ENCODE measurements around the gene PCDHB11. TPM values are rescaled to one million over a fixed set of nuclear protein-coding genes. Genes with fewer than 3 reads are reported as not detected.

The PCDHB11 gene
- total RNA-seq (2013), result not detected
- polyA plus RNA-seq (not detected), polyA minus RNA-seq (not detected in 2 replicates), total RNA-seq (0 to 0.48 (median 0) reads per million in 11 experiments)

- Mint-ChIP-seq H3K36me3 (no peaks in the 10 kb centered on the region), H3K9me3 (peaks cover 17 to 52% (median 42%) of the 10 kb centered on the region in 7 donors), H3K27ac (no peak within 1 kb of the TSS), H3K4me1 (no peaks in the 10 kb centered on the region), H3K4me3 (no peak within 1 kb of the TSS), H3K27me3 (ENCODE audit: low read depth in 3 of 3) (peaks cover 11 to 22% (median 21%) of the 10 kb centered on the region in 3 donors)
- Histone ChIP-seq H3K36me3 (replicated peaks in 1 of 2; ENCODE audit: control insufficient read depth in 1 of 2, insufficient read depth in 2 of 2, low read length in 2 of 2) (no peaks in the 10 kb centered on the region), H3K27ac (ENCODE audit: low read depth in 1 of 2, low read length in 2 of 2) (no peak within 1 kb of the TSS), H3K9me3 (replicated peaks in 1 of 2; ENCODE audit: control insufficient read depth in 1 of 2, insufficient read depth in 1 of 2, low read length in 2 of 2) (peaks cover 35 to 48% of the 10 kb centered on the region in 2 donors), H4K20me1 (ENCODE audit: insufficient read depth, low read length) (no peaks in the 10 kb centered on the region), H3K27me3 (ENCODE audit: control insufficient read depth in 2 of 2, insufficient read depth in 2 of 2, low read length in 2 of 2) (peaks cover 0 to 11% of the 10 kb centered on the region in 2 donors), H3K4me2 (replicated peaks; ENCODE audit: extremely low read depth, low read length, poor library complexity, severe bottlenecking) (no peak within 1 kb of the TSS), H3K79me2 (ENCODE audit: insufficient read depth, low read length) (no peaks in the 10 kb centered on the region), H3K4me1 (ENCODE audit: control insufficient read depth in 1 of 2, insufficient read depth in 2 of 2, low read length in 2 of 2) (no peaks in the 10 kb centered on the region), H2AFZ (ENCODE audit: insufficient read depth, low read depth, low read length, poor library complexity, severe bottlenecking) (no peak within 1 kb of the TSS), H3K9ac (ENCODE audit: insufficient read depth, low read length, poor library complexity, severe bottlenecking) (no peak within 1 kb of the TSS), H3K4me3 (replicated peaks in 1 of 3; ENCODE audit: low read depth in 2 of 3, low read length in 3 of 3) (no peak within 1 kb of the TSS)
- no peak for DNase-seq
- intact Hi-C loops (cut with micrococcal nuclease), result no loop called here
- 45% methylated on average over 15 of the region's 21 CpGs for WGBS (ENCODE audit: insufficient coverage)
- TF ChIP-seq CTCF (IDR thresholded peaks at IDR 0.05), result no peak
Observed at GRCh38 chr5:141199359-141200235, at the start of gene PCDHB11. PCDHB11 (plus strand) TSS chr5:141199627; CDS start chr5:141199775, 148 bp downstream.

GRCh38 chr5:141149812-141150211 is 49.6 kb upstream of the PCDHB11 start, which contains the start of gene PCDHB6:
PCDHB6 (plus strand) TSS chr5:141150057; CDS start chr5:141150258, 201 bp downstream.
- peaks cover 28 to 35% of the 10 kb centered on the region in 2 donors for H3K9me3 ChIP-seq (replicated peaks in 1 of 2; ENCODE audit: control insufficient read depth in 1 of 2, insufficient read depth in 1 of 2, low read length in 2 of 2)
- peak within 1 kb of the TSS in 1 of 7 donors; percentile 9 for H3K27ac Mint-ChIP-seq
- H3K79me2 ChIP-seq (ENCODE audit: insufficient read depth, low read length), result no peaks in the 10 kb centered on the region
- no peak within 1 kb of the TSS for H3K4me3 Mint-ChIP-seq
- no peak for TF ChIP-seq CTCF (IDR thresholded peaks at IDR 0.05)
- H3K27ac ChIP-seq (ENCODE audit: low read depth in 1 of 2, low read length in 2 of 2), result no peak within 1 kb of the TSS
- no peaks in the 10 kb centered on the region for H3K36me3 Mint-ChIP-seq
- no peaks in the 10 kb centered on the region for H4K20me1 ChIP-seq (ENCODE audit: insufficient read depth, low read length)
- H3K4me3 ChIP-seq (replicated peaks in 1 of 3; ENCODE audit: low read depth in 2 of 3, low read length in 3 of 3), result no peak within 1 kb of the TSS
- H3K4me2 ChIP-seq (replicated peaks; ENCODE audit: extremely low read depth, low read length, poor library complexity, severe bottlenecking), result no peak within 1 kb of the TSS
- H3K4me1 Mint-ChIP-seq, result no peaks in the 10 kb centered on the region
- H2AFZ ChIP-seq (ENCODE audit: insufficient read depth, low read depth, low read length, poor library complexity, severe bottlenecking), result no peak within 1 kb of the TSS
- H3K27me3 Mint-ChIP-seq (ENCODE audit: low read depth in 3 of 3), result peaks cover 2 to 21% (median 12%) of the 10 kb centered on the region in 3 donors
- no peak for DNase-seq
- 14% methylated on average over 13 of the region's 18 CpGs for WGBS (ENCODE audit: insufficient coverage)
- no peaks in the 10 kb centered on the region for H3K27me3 ChIP-seq (ENCODE audit: control insufficient read depth in 2 of 2, insufficient read depth in 2 of 2, low read length in 2 of 2)
- peaks cover 26 to 41% (median 36%) of the 10 kb centered on the region in 7 donors for H3K9me3 Mint-ChIP-seq
- no peaks in the 10 kb centered on the region for H3K36me3 ChIP-seq (replicated peaks in 1 of 2; ENCODE audit: control insufficient read depth in 1 of 2, insufficient read depth in 2 of 2, low read length in 2 of 2)
- no peaks in the 10 kb centered on the region for H3K4me1 ChIP-seq (ENCODE audit: control insufficient read depth in 1 of 2, insufficient read depth in 2 of 2, low read length in 2 of 2)
- intact Hi-C loops (cut with micrococcal nuclease), result no loop called here
- no peak within 1 kb of the TSS for H3K9ac ChIP-seq (ENCODE audit: insufficient read depth, low read length, poor library complexity, severe bottlenecking)
